ENCODE results near the gene AGMO.

AGMO gene

DNA sequence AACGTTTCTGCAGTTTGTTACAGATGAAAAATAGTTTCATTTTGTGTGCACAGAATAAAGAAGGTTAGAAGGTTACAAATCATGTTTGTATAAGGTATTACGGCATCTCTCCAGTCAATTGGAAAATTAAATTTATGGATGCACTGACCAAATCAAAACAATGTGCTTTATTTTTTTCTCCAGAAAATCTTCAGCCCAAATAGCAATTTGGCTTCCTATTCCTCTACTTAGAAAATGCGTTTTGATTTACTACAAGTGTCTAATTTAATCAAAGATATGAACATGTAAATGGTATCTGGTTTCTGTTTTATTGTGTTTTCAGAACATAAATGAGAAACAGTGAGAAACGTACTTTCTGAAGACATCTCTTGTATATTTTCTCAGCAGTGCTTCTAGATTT, 63.4 kb downstream of the AGMO start:
- DNase-seq (ENCODE audit: low spot score), result no peak

DNA sequence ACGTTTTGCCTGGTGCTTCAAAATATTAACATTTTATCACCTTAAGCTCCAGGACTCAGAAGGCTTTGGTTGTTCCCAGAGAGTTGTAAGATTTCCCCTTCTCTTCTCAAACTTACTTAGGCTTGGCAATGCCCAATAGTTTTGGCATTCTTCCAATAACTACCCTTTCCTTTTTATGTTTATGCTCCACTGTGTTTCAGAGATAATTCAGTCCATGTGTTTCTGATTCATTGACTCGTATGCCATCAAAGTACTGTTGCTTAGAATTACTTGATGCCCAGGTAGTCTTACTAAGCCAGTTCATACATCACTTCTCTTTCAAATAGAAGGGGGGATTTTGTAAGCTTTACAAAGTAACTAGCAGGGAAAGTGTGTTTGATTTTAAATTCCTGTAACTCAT, 66.6 kb downstream of the AGMO start:
- DNase-seq (ENCODE audit: low spot score), result no peak

DNA sequence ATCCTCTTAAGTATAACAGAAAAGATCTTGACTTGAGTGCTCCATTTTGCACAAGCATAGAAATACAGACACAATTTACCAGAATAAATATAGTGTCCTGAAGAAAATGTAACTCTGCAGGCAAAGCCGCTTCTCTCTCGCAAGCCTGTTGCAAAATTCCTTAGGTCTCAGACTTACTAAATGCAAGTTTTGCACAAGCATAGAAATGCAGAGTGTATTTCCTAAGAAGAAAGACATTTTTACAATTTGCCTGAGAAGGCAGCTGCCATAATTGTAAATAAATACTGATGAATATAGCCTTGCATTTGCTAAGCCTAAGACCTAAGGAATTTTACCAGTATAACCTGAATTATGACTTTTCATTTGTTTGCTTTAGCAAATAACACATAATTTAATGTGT, 67.1 kb downstream of the AGMO start:
- no peak for DNase-seq (ENCODE audit: low spot score)

DNA sequence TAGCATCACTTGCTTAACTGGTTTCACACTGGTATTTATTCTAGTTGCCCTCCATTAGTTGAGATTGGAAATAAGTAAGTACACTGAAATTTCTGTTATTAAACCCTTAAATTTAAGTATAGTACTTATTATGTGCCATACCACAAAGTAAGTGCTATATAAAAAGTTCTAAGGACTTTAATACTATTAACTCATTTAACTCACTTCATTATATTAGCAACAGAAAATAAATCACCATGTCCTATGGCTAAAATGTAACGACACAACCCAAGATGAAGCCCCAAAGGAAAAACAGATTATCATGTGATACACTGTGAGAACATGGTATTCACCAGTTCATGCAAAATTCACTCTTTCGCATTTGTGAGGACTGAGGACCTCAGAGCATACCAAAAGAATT, 70.5 kb downstream of the AGMO start:
- DNase-seq (ENCODE audit: low spot score), result no peak

DNA sequence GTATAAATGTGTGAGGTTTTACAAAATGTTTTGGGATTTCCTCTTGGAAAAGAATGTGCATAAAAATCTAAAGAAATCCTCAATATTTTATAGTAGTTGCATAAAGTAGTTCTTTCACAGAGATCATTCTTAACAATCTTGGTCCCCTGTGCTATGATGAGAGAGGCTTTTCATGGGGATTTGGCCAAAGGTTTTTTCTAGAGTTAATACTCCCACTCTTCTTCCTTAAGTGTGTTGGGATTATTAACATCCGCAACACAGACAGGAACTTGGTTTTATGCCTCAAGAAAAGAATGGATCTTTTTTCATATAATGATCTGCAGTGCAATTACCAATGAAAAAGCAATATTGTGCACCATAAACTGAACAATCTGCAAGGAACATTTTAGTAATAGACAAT, 71.5 kb downstream of the AGMO start:
- DNase-seq (ENCODE audit: low spot score), result no peak

DNA sequence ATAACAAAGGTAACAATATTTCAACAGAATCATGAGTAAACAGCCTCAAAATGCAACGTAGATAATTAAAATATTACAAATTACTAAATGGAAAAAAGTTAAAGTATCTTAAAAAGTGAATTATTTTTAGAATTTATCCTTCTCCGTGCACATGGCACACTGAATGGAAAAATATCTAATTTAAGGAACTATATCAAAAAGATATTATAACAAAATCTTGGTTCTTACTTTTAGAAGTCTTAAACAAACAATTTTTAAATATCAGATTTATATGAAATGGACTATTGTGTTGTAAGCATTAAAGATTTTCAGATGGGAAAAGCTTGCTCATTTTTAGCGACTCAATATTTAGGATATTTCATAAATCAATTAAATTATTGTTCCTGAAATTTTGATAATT, 72.0 kb downstream of the AGMO start:
- DNase-seq (ENCODE audit: low spot score), result no peak

DNA sequence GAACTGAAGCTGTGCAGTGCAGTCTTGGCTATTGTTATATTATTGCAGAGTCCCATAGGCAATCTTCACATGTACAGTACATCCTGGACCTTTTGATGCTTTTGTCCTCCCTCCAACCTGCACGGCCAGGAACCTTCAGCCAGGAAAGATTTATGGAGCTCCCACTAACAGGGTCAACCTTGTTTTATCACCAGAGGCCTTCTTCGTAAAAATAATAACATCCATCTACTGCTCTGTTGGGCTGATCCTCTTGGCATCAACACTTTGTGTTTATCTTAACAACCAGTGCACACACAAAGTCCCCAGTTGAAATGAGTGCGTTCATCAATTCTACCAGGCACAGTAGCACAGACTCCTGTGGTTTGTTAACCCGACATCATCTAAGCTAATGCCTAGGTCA, 72.4 kb downstream of the AGMO start:
- no peak for DNase-seq (ENCODE audit: low spot score)

DNA sequence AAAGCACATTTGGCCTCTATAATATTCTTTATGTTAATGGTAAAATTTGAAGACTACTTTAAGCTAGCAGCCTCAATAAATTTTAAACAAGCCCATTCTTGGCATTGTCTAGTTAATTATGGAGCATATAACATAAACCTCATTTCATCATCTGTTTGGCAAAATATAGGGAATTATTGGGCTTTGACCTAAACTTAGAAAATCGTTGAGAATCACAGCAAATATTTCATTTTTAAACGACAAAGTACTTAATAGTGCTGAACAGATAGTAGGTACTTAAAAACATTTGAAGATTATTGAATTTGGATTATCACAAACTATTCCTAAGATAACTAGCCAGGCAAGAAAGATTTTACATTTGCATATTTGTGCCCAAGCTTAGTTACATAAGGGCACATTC, 73.4 kb downstream of the AGMO start:
- no peak for DNase-seq (ENCODE audit: low spot score)

DNA sequence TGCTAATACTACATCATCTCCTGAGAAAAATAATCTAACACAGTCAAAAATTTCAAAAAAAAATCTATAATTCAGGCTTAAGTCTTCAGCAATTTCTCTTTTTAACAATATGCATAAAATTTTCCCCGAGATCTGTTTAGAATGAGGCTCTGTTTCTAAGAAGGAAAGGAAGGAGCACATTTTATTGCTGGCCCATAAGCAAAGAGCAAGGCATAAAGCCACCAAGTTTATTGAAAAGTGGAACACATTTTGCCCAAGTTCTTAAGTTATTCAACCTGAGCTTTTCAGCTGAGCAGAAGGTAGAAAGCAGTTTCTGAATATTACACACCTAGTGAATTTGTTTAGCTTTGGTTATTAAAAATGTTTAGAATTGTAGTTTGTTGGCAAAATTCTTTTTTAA, 73.9 kb downstream of the AGMO start:
- DNase-seq (ENCODE audit: low spot score), result no peak

DNA sequence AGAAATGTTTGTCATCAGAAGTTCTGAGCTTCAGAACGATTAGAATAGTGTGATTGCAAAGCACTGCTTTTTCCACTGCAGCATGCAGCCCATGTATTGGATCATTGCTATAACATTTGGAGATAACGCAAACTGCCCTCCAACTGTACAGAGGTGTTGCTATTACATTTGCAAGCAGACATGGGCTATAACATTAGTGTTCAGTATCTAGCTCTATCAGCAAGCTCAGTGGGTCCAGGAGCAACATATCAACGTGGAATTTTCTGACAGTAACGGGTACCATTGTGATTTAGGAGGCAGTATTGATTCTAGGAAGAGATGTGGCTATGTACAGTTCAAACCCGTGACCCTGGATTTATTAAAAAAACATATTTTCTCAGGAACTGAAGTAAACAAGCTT, 75.8 kb downstream of the AGMO start:
- DNase-seq (ENCODE audit: low spot score), result no peak

DNA sequence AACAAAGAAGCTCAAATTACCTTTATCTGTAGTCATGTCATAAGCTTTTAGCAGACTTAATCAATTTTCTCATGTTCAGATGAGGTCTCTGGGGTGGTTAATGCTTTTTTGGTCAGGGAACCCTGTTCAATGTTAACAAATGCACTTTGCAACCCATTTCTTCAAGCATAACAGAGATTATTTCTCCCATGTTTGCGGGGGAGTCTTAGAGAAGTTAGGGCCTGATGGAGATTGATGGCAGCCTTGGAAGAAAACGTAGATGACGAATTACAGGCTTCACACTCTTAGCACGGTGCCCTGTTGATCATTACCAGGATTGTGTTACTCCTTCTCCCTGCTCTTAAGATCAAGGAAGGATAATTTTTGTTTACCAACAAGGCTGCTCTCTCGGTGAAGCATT, 76.4 kb downstream of the AGMO start:
- DNase-seq (ENCODE audit: low spot score), result no peak

DNA sequence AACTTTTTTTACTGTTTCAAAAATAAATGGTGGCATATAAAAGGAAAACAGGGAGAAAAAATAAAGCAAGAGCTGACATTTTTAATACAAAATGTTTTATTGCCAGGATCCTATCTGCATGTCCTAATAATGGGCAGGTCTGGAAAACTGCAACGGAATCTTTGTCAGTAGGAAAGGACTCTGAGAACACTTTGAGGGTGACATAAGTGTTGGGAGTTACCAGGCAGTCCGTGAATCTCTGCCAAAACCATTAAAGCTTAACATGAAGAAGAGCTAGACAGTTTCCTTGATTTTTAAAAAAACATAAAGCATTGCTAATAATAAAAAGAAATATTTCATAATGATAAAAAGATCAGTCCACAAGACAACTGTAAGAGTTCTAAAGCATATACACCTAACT, 80.7 kb downstream of the AGMO start:
- no peak for DNase-seq (ENCODE audit: low spot score)

DNA sequence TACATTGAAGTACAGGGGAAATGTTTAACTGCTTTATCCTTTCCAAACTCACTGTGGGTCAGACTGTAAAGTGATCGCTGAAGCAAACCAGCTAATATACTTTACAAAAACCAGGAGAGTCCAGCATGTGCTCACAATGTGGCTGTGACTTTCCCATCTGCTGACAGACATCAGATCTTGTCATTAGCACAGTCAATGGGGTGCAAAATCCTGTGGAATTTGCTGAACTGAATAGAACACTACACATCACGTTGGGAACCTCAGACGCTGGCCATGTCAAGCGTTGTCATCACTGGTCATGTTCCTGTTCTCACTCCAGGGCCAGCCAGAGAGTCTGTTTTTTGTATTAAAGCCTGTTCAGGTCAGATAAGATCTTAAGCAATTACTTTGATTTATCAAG, 83.4 kb downstream of the AGMO start:
- no peak for DNase-seq (ENCODE audit: low spot score)

DNA sequence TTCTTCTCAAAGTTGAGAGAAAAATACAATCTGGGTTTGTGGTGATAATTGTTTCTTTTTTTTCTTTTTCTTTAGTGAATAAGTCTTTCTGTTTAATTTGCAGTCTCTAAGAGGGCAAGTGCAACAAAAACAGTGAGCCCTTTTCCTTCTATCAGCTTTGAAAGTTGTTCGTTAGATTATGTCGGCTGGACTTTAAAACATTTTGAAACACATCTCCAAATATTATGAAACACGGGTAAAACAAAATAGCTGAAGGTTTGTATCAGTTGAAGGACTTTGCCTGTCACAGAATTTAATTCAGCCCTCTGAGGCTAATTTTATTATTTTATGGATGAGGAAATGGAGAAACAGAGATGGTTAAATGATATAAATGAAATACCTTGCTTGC, 85.3 kb downstream of the AGMO start:
- no peak for DNase-seq (ENCODE audit: low spot score)

DNA sequence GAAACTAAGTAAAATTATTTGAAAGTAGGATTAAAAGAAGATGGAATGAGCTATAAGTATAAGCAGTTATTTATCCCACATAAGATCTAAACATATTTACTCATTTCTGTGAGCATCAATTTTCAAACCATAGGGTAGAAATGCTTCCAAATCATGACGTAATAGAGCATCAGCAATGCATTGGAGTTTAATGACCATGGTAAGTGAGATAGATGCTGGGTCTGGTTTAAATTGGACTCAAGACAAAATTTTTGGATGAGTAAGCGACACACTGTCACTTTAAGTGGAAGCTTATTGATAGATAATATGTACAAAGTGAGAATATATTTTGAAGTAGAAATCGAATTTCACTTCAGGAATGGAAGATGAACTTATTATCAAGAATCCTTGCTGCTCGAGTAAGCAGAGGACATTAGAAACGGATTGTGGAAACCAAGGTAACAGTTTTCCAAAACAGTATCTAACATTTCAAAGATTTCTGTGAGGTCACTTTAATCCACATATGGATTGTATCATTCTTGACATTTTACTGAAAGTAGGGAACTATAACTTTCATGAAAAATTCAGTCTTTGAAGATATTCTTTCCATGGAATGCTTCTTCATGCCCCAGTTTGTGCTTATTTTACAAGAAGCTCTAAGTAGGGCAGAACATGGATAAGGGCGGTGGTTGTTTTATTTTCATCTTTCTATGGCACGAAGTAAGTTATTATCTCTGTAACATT, 85.8 kb downstream of the AGMO start:
- no peak for DNase-seq (ENCODE audit: low spot score)

DNA sequence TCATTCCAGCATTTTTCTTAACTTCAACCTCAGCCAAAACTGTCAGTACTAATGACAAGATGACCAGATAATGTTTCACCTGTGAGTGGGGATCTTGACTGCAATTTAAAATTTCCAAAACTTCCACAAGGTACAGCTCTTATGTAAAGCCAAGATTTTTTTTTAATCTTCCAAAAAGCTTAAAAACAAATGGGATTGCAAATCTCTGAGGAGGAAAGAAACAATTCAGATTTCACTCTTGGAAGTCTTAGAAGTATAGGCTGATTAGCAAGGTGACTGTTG, 90.2 kb downstream of the AGMO start:
- DNase-seq (ENCODE audit: low spot score), result no peak

DNA sequence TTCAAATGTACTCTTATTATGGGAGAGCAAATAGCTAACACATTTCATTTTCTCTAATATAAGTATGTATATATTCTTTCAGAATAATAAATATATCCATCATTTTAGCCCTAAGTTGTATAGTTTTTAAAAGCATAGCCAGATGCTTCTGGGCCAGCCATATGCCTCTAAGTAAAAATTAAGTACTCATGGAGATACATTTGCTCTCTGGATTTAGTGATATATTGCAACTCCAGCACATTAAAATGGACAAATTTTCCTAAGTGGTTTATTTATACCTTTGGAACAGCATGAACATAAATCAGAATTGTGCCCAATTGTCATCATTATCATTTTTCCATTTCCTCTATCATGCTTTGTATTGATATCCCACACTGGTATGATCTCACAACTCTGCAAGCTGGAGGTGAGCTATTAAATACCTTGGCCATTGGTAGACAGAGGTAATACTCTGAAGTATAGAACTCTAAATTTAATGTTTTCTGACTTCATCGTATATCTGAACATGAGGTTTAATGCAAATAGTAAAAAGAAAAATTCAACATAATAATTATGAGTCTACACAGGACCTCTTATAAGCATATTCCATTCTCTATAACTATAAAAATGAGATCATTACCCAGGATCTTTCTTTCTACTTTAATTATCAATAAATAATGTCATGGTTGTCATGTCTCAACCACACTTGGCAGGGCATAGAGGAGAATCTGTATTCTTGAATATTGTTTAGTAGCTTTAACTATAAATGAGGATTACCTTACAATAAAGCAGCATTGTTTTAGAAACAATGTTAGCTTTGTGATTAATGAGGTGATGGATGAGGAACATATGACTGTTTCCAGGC, 90.8 kb downstream of the AGMO start:
- DNase-seq (ENCODE audit: low spot score), result no peak

DNA sequence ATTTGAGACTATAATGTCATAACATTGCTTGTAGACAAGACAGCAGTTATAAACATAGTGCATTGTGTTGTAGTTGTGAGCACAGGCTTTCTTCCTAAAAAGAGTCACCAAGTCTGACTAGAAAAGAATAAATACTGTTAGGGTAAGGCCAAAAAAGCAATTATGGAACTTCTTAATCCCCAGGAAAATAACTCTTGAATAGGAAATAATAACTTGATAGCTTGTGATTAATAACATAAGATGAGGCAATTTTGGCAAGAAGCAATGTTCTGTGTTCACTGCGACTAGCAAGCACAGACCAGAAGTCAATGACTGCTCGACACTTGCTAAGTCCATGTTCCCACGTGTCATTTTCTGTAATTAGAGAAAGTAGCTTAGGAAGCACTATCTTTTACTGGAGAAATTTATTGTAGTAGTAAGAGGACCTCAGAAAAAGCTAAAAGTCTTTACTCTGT, 97.1 kb downstream of the AGMO start:
- DNase-seq (ENCODE audit: low spot score), result no peak

DNA sequence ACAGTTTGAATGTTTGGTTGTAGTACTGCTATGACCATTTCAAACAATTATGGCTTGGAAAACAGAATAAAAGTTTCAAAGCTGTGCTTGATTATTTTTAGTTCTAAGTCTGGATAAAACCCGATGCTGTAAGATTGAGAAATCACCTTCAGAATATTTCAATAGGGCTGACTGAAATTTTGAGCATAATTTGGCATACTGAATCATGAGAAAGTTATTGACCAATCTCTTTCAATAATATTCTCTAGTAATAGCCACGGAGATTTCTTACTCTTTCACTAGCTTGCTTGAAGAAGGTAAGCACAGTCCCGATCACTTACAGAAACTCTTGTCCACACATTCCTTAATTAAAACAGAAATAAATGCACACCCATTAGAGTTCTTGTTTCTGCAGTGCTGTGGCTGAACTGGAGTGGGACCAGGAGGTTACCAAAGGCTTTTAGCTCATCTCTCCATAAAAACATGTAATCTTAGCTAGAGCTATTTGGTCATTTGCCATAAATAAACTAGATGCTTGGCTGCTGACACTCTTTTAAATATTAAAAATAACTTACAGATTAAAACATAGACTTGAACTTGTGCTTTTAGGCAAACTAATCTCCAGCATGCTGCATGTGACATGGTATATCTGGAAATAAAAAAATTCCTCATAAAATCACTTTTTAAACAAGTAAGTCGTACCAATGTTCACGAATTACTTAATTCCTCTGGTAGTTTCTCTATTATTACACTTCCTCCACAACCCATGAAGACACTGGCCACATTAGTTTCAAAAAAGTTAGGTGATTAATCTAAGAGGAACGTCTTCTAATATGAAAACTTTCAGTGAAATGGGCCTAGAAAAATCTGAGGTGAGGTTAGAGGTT, 97.8 kb downstream of the AGMO start:
- DNase-seq (ENCODE audit: low spot score), result no peak

DNA sequence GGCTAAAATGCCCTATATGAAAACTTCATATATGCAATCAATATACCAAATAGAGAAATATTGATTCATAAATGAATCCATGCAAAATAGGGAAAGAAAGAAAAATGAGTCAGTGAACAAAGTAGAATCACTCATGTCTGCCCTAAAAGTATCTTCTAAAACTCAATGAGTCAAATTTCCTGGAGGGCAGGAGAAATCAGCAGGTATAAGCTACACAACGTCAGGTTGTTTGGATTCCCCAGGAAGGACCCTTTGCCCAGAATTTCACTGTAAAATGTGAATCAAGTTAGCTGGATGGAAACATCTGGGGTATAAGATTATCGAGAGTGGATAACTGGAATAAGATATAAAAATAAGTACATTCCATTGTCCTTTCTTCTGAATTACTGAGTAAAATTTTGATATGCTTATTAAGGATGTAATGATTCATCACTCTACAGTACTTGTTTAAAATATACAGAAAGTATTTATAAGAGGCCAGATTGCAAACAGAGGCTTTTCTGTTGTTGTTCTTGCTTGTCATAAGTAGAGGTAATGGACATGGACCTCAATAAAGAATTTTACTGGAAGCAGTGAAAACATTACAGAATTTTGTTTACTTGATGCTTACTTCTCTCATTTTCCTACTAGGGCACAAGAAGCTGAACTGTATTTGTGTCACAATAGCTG, 99.0 kb downstream of the AGMO start:
- DNase-seq (ENCODE audit: low spot score), result no peak

DNA sequence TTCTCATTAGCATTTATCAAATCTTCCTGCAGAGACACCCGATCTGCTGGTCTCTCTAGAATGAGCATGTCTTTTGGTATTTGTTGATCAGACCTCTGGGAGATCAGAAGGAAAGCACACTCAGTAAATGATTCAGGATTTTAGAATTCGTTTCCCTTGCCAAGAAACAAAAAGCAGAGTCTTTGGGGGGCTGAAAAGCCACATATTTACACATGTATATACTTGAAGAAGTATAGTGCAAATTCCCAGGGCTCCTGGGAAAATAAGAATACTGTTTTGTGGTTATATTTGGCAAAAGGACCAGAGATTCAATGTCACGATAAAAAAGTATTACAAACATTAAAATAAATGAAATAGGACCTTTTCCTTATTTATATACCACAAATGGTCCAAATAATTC, 100.2 kb downstream of the AGMO start:
- DNase-seq (ENCODE audit: low spot score), result no peak

DNA sequence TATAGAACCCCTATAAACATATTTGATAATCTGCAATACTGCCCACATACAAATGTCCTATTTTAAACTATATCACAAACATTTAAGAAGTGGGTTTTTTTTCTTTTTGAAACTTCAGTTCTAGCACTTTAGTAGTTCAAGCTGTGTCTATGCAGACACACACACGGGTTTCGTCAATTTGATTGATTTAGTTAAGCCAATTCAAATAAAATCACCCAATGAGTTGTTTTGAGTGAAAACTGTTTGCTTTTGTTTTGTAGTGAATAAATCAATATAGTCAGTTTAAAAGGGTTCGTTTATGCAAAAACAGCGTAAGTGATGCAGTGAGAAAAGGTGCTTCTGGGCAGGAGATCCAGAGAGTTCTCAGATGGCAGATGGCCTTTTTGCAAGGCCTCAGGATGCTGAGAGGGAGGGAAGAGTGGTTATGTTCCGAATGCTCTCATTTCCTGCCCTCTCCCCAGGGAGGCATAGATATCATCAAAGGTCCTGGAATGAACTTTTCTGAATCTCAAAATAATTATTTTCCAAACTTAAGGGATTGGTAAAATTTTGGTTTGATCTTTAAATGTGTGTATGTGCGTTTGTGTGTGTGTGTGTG, 102.7 kb downstream of the AGMO start:
- no peak for DNase-seq (ENCODE audit: low spot score)
